A549 (cell line): ENCODE data around the gene PCBP3. TPM values are rescaled to one million over a fixed set of nuclear protein-coding genes. Genes with fewer than 3 reads are reported as not detected.

Source experiments
- ATAC-seq, 2 experiments: fragments of 200-7000 bp in 1 of 2; fragments of >200 bp in 1 of 2; cut with Nextera tagmentation in 1 of 2; cut with Tn5 transposase in 1 of 2; 3 replicates each; pipeline versions ENCODE4 v1.8.0 to v1.9.1; 2018 to 2020; ENCODE audit warnings: mild to moderate bottlenecking in 1 of 2, moderate library complexity in 1 of 2
- CTCF ChIA-PET: fragments of 300-600 bp; sonication (Branson Sonifier 250); formaldehyde crosslinking; extraction: SDS; loops from one replicate; lab custom pipeline; 2021; ENCODE audit warnings: antibody characterized with exemption, inconsistent platforms; lab: Yijun Ruan, JAX
- POLR2A ChIA-PET: fragments of 350-600 bp; formaldehyde crosslinking; extraction: SDS; loops from one replicate; lab custom pipeline; 2021; ENCODE audit warnings: antibody characterized with exemption, inconsistent platforms; lab: Yijun Ruan, JAX
- DNase-seq, 2 experiments: peaks; one replicate each; pipeline versions ENCODE4 v3.0.0 to v3.0.0-alpha.2; 2011 to 2016; ENCODE audit warnings: low read depth in 1 of 2, low spot score in 1 of 2
- FAIRE-seq: peaks from 2 replicates; lab custom pipeline; 2011; peaks lifted over from hg19 to GRCh38; lab: Jason Lieb, UNC
- H3K27ac ChIP-seq, 2 experiments: fragments of >200 bp; sonication (Bioruptor Twin); formaldehyde crosslinking; 3 replicates each; pipeline ENCODE4 v1.5.1; 2016 to 2017
- H3K4me1 ChIP-seq: fragments of >200 bp; sonication (Bioruptor Twin); formaldehyde crosslinking; 3 replicates; pipeline ENCODE4 v1.6.1; 2016
- H3K4me2 ChIP-seq: fragments of >200 bp; sonication (Bioruptor Twin); formaldehyde crosslinking; 3 replicates; pipeline ENCODE4 v1.6.1; 2016
- H3K4me3 ChIP-seq: fragments of >200 bp; sonication (Bioruptor Twin); formaldehyde crosslinking; 3 replicates; pipeline ENCODE4 v1.5.1; 2016
- H3K9me3 ChIP-seq: fragments of >200 bp; sonication (Bioruptor Twin); formaldehyde crosslinking; 3 replicates; pipeline ENCODE4 v1.6.1; 2016
- CEBPB ChIP-seq, 2 experiments: fragments of >200 bp in 1 of 2; sonication (Bioruptor Twin) in 1 of 2; formaldehyde crosslinking in 1 of 2; IDR thresholded peaks; 2 replicates each; pipeline ENCODE4 v1.6.1; 2012 to 2016
- CHD4 ChIP-seq: fragments of 200-600 bp; sonication (generic); IDR thresholded peaks from 2 replicates; pipeline ENCODE4 v1.6.1; 2016; ENCODE audit warnings: antibody characterized with exemption, mild to moderate bottlenecking, borderline replicate concordance
- CTCF ChIP-seq: fragments of >200 bp; sonication (Bioruptor Twin); formaldehyde crosslinking; IDR thresholded peaks from 3 replicates; pipeline ENCODE4 v1.5.1; 2016
- EHF ChIP-seq: fragments of 250-450 bp; sonication (Bioruptor Pico); IDR thresholded peaks from 2 replicates; pipeline ENCODE4 v1.5.0; 2020; ENCODE audit warnings: mild to moderate bottlenecking
- EHMT2 ChIP-seq: fragments of 200-600 bp; sonication (generic); IDR thresholded peaks from 2 replicates; pipeline ENCODE4 v1.6.1; 2016; ENCODE audit warnings: antibody characterized with exemption, low read depth, mild to moderate bottlenecking, moderate library complexity
- FOXS1 ChIP-seq: fragments of 250-450 bp; sonication (Bioruptor Pico); IDR thresholded peaks from 2 replicates; pipeline ENCODE4 v1.5.0; 2020; ENCODE audit warnings: mild to moderate bottlenecking, moderate library complexity
- GATA3 ChIP-seq: IDR thresholded peaks from 2 replicates; pipeline ENCODE4 v1.6.1; 2012; ENCODE audit warnings: borderline replicate concordance
- HDAC2 ChIP-seq: fragments of 200-600 bp; sonication (generic); IDR thresholded peaks from 2 replicates; pipeline ENCODE4 v1.6.1; 2016
- HEYL ChIP-seq: fragments of 250-450 bp; sonication (Bioruptor Pico); IDR thresholded peaks from 2 replicates; pipeline ENCODE4 v1.8.0; 2021; ENCODE audit warnings: mild to moderate bottlenecking, moderate library complexity
- HOXB13 ChIP-seq: fragments of 250-450 bp; sonication (Bioruptor Pico); IDR thresholded peaks from 2 replicates; pipeline ENCODE4 v1.5.0; 2020; ENCODE audit warnings: low read depth, mild to moderate bottlenecking, moderate library complexity
- KDM1A ChIP-seq: fragments of 200-600 bp; sonication (generic); IDR thresholded peaks from 2 replicates; pipeline ENCODE4 v1.6.1; 2016; ENCODE audit warnings: low read depth, mild to moderate bottlenecking
- MAFK ChIP-seq: fragments of 450-650 bp; IDR thresholded peaks from 2 replicates; pipeline ENCODE4 v1.6.1; 2014; ENCODE audit not compliant: partially characterized antibody
- MAX ChIP-seq: IDR thresholded peaks from 2 replicates; pipeline ENCODE4 v1.6.1; 2012
- MAZ ChIP-seq: fragments of 150-350 bp; IDR thresholded peaks from 2 replicates; pipeline ENCODE4 v1.6.1; 2014; ENCODE audit warnings: antibody characterized with exemption, low read depth, low read length, borderline replicate concordance
- NFE2L2 ChIP-seq: fragments of 150-350 bp; conservative IDR thresholded peaks from 2 replicates; pipeline ENCODE4 v1.6.1; 2014; ENCODE audit warnings: low read length
- PHF8 ChIP-seq: fragments of 200-600 bp; sonication (generic); IDR thresholded peaks from 2 replicates; pipeline ENCODE4 v1.6.1; 2016; ENCODE audit warnings: low read depth, mild to moderate bottlenecking, antibody characterized with exemption, moderate library complexity, borderline replicate concordance
- POLR2A ChIP-seq: IDR thresholded peaks from 2 replicates; pipeline ENCODE4 v1.6.1; 2012; ENCODE audit warnings: mild to moderate bottlenecking, low read length
- RAD21 ChIP-seq, 2 experiments: fragments of >200 bp in 1 of 2; sonication (Bioruptor Twin) in 1 of 2; formaldehyde crosslinking in 1 of 2; IDR thresholded peaks in 1 of 2; conservative IDR thresholded peaks in 1 of 2; 2 replicates in 1 of 2; 3 replicates in 1 of 2; pipeline ENCODE4 v1.6.1; 2012 to 2018; ENCODE audit warnings: inconsistent platforms in 1 of 2
- REST ChIP-seq: fragments of 200-600 bp; sonication (generic); IDR thresholded peaks from 2 replicates; pipeline ENCODE4 v1.6.1; 2016; ENCODE audit warnings: antibody characterized with exemption, mild to moderate bottlenecking, moderate library complexity
- SMC3 ChIP-seq: fragments of >200 bp; sonication (Bioruptor Twin); formaldehyde crosslinking; IDR thresholded peaks from 3 replicates; pipeline ENCODE4 v1.6.1; 2018; ENCODE audit warnings: inconsistent platforms
- SREBF2 ChIP-seq: fragments of 450-650 bp; IDR thresholded peaks from 2 replicates; pipeline ENCODE4 v1.6.1; 2014; ENCODE audit warnings: mild to moderate bottlenecking, moderate library complexity
- TFCP2L1 ChIP-seq: fragments of 250-450 bp; sonication (Bioruptor Pico); IDR thresholded peaks from 2 replicates; pipeline ENCODE4 v1.5.0; 2021; ENCODE audit warnings: mild to moderate bottlenecking
- ZC3H11A ChIP-seq: fragments of 450-650 bp; IDR thresholded peaks from 2 replicates; pipeline ENCODE4 v1.6.1; 2014; ENCODE audit warnings: antibody characterized with exemption, mild to moderate bottlenecking
- WGBS: methylation state at CpG from one replicate; pipeline ENCODE4 v1.1.6; 2017; ENCODE audit errors: missing lambda C conversion rate; 5-methylcytosine and 5-hydroxymethylcytosine counted together
- polyA plus RNA-seq, 4 experiments: library from polyadenylated mRNA; depleted of rRNA in 3 of 4; stranded (reverse); fragments of >200 nt; fragmentation: RNase III in 1 of 4; extraction: RNeasy Plus Mini Kit Qiagen cat#74134 plus additional on column Dnase treatment in 1 of 4; gene quantifications; 2 replicates in 3 of 4; 3 replicates in 1 of 4; pipeline ENCODE4 v1.2.3, GENCODE V29; 2011 to 2017
- TF ChIP-seq, protein P1 (sequence below): fragments of >200 bp; sonication (Bioruptor Twin); formaldehyde crosslinking; IDR thresholded peaks from 2 replicates; pipeline ENCODE4 v1.6.1; 2016
- TF ChIP-seq, protein P2 (sequence below): fragments of >200 bp; sonication (Bioruptor Twin); formaldehyde crosslinking; IDR thresholded peaks from 3 replicates; pipeline ENCODE4 v1.6.1; 2016

Gene PCBP3
- polyA plus RNA-seq, 2 of the 4 experiments (the other 2 are of a cell fraction), result 0.30 to 0.34 TPM

GRCh38 chr21:45969921-45970673 is 326.6 kb downstream of the PCBP3 start:
- ATAC-seq (peak; percentile 19 to 49; a peak in 4 of 6 replicates), DNase-seq (no peak), FAIRE-seq (no peak)
- no peak overlapping the region for H3K27ac ChIP-seq
- ChIA-PET CTCF (interaction anchor here (0.9 to 3.2 kb wide), 23 partner anchors 10 to 189 kb away, joined by 3 to 20 read pairs (median 4); no protein-coding TSS in a partner anchor), POLR2A (no interaction called here)
- TF ChIP-seq POLR2A (no peak), EHMT2 (no peak), FOXS1 (CRISPR knock-in tag) (no peak), HDAC2 (no peak), EHF (no peak), TFCP2L1 (CRISPR knock-in tag) (no peak), GATA3 (no peak), KDM1A (no peak), REST (no peak), PHF8 (no peak), HEYL (CRISPR knock-in tag) (no peak)
- peaks cover 6% of the 10 kb centered on the region; the same call in 1 of the 3 replicates for H3K4me1 ChIP-seq
- H3K9me3 ChIP-seq, result no peaks in the 10 kb centered on the region
- WGBS, result 53% methylated on average over 17 of the region's 22 CpGs
- no peak overlapping the region for H3K4me3 ChIP-seq
- H3K4me2 ChIP-seq, result 0 out of 3 replicates have a peak overlapping the region, but pooled peaks have one; percentile 21

- Histone ChIP-seq H3K4me3 (no peak overlapping the region), H3K27ac (no peak overlapping the region), H3K4me2 (peak overlapping the region; percentile 21; the same call in 1 of the 3 replicates), H3K4me1 (peaks cover 6% of the 10 kb centered on the region; the same call in 1 of the 3 replicates), H3K9me3 (no peaks in the 10 kb centered on the region)
- TF ChIP-seq CEBPB (IDR thresholded peaks at IDR 0.05) (no peak), HOXB13 (no peak), NFE2L2 (no peak), SREBF2 (no peak), MAFK (no peak), SMC3 (peak; percentile 49), ZC3H11A (no peak), CHD4 (no peak), RAD21 (conservative IDR thresholded peaks at IDR 0.05 in 1 of 2, IDR thresholded peaks at IDR 0.05 in 1 of 2) (peak; percentile 72 to 74), CTCF (peak; percentile 56), KDM1A (no peak), EHMT2 (no peak), MAZ (no peak), MAX (no peak)
- TF ChIP-seq, protein P1, sequence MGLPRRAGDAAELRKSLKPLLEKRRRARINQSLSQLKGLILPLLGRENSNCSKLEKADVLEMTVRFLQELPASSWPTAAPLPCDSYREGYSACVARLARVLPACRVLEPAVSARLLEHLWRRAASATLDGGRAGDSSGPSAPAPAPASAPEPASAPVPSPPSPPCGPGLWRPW, result no peak
- TF ChIP-seq, protein P2, sequence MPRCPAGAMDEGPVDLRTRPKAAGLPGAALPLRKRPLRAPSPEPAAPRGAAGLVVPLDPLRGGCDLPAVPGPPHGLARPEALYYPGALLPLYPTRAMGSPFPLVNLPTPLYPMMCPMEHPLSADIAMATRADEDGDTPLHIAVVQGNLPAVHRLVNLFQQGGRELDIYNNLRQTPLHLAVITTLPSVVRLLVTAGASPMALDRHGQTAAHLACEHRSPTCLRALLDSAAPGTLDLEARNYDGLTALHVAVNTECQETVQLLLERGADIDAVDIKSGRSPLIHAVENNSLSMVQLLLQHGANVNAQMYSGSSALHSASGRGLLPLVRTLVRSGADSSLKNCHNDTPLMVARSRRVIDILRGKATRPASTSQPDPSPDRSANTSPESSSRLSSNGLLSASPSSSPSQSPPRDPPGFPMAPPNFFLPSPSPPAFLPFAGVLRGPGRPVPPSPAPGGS, result no peak
- no peak for FAIRE-seq
- ChIA-PET POLR2A (no interaction called here), CTCF (interaction anchor here (0.6 to 3.2 kb wide), 26 partner anchors 9 to 319 kb away, joined by 3 to 20 read pairs (median 4); no protein-coding TSS in a partner anchor)
- WGBS, result 78% methylated on average over 3 of the region's 25 CpGs
- DNase-seq, result peak; percentile 17 to 57
- peak; percentile 84 to 95 for ATAC-seq
Measured at GRCh38 chr21:45970674-45971615, 327.4 kb downstream of the PCBP3 start.
